T-helper 1 cell treated with Interleukin-12 subunit alpha and Interleukin-12 subunit beta and Interleukin-4 antibody, amounts not matched to agents 30 μg/mL and 1 μg/mL, for 36 hours (primary cell): Measurements from ENCODE around the gene EXOSC2.
A peak's percentile ranks its signal among the peaks of the same experiment; 100 is the strongest.
"Not testable (repeated sequence)": the region's sequence is repeated elsewhere in the genome, so short reads cannot be mapped to it uniquely, and the experiment has no call there.

ENCODE experiments used
- H3K27ac Mint-ChIP-seq: one replicate; pipeline ENCODE4 v1.8.0; 2021; ENCODE audit warnings: mild to moderate bottlenecking, mixed read lengths
- H3K27me3 Mint-ChIP-seq: one replicate; pipeline ENCODE4 v1.8.0; 2021; ENCODE audit warnings: low read depth, mixed read lengths
- H3K36me3 Mint-ChIP-seq: one replicate; pipeline ENCODE4 v1.8.0; 2021; ENCODE audit warnings: low read depth, mixed read lengths
- H3K4me1 Mint-ChIP-seq: one replicate; pipeline ENCODE4 v1.8.0; 2021; ENCODE audit warnings: low read depth, mixed read lengths
- H3K4me3 Mint-ChIP-seq: one replicate; pipeline ENCODE4 v1.8.0; 2021; ENCODE audit warnings: mild to moderate bottlenecking, moderate library complexity, mixed read lengths
- H3K9me3 Mint-ChIP-seq: one replicate; pipeline ENCODE4 v1.8.0; 2021; ENCODE audit warnings: mixed read lengths

Gene EXOSC2

GRCh38 chr9:130680836-130681768 lies 12.5 kb upstream of the EXOSC2 start:
- Mint-ChIP-seq H3K27ac (no peak overlapping the region), H3K36me3 (peaks cover 2% of the 10 kb centered on the region), H3K27me3 (peaks cover 34% of the 10 kb centered on the region), H3K4me1 (peaks cover 4% of the 10 kb centered on the region), H3K9me3 (peaks cover 4% of the 10 kb centered on the region), H3K4me3 (peak overlapping the region; percentile 31)

- peaks cover 4% of the 10 kb centered on the region for H3K4me1 Mint-ChIP-seq
- H3K9me3 Mint-ChIP-seq = peaks cover 4% of the 10 kb centered on the region
- H3K27me3 Mint-ChIP-seq = peaks cover 34% of the 10 kb centered on the region
- peak overlapping the region; percentile 26 for H3K27ac Mint-ChIP-seq
- H3K36me3 Mint-ChIP-seq = peaks cover 2% of the 10 kb centered on the region
- H3K4me3 Mint-ChIP-seq = peak overlapping the region; percentile 92
Observed at GRCh38 chr9:130681769-130682420, 11.7 kb upstream of the EXOSC2 start.

GRCh38 chr9:130682421-130683121 lies 11.0 kb upstream of the EXOSC2 start:
- peaks cover 2% of the 10 kb centered on the region for H3K36me3 Mint-ChIP-seq
- peak overlapping the region; percentile 26 for H3K27ac Mint-ChIP-seq
- peaks cover 34% of the 10 kb centered on the region for H3K27me3 Mint-ChIP-seq
- peaks cover 6% of the 10 kb centered on the region for H3K4me1 Mint-ChIP-seq
- peak overlapping the region; percentile 92 for H3K4me3 Mint-ChIP-seq
- peaks cover 4% of the 10 kb centered on the region for H3K9me3 Mint-ChIP-seq

- H3K4me3 Mint-ChIP-seq = no peak overlapping the region
- no peak overlapping the region for H3K27ac Mint-ChIP-seq
- peaks cover 16% of the 10 kb centered on the region for H3K4me1 Mint-ChIP-seq
- H3K27me3 Mint-ChIP-seq = peaks cover 20% of the 10 kb centered on the region
- H3K9me3 Mint-ChIP-seq = peaks cover 4% of the 10 kb centered on the region
- H3K36me3 Mint-ChIP-seq = peaks cover 2% of the 10 kb centered on the region
Observed at GRCh38 chr9:130685104-130685503, 8.5 kb upstream of the EXOSC2 start.

DNA sequence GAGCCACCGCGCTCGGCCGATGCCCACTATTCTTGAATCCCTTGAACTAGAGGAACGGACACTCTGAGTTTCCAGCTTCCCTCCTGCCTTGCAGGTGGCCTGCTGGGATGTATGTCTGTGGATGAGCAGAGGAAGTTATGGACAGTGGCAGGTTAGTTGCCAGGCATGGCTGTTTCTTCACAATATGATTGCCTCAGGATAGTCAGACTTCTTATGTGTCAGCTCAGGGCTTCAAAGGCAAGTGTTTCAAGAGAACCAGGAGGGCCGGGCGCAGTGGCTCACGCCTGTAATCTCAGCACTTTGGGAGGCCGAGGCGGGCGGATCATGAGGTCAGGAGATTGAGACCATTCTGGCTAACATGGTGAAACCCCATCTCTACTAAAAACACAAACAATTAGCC lies 7.6 kb upstream of the EXOSC2 start:
- not testable (repeated sequence) for H3K27ac Mint-ChIP-seq, H3K9me3 Mint-ChIP-seq, H3K4me3 Mint-ChIP-seq, H3K36me3 Mint-ChIP-seq
- Mint-ChIP-seq H3K4me1 (peaks cover 22% of the 10 kb centered on the region), H3K27me3 (peaks cover 12% of the 10 kb centered on the region)

GRCh38 chr9:130687615-130688014 lies 6.0 kb upstream of the EXOSC2 start:
- H3K4me3 Mint-ChIP-seq = no peak overlapping the region
- peaks cover 4% of the 10 kb centered on the region for H3K9me3 Mint-ChIP-seq
- peaks cover 19% of the 10 kb centered on the region for H3K4me1 Mint-ChIP-seq
- no peak overlapping the region for H3K27ac Mint-ChIP-seq
- peaks cover 8% of the 10 kb centered on the region for H3K27me3 Mint-ChIP-seq
- H3K36me3 Mint-ChIP-seq = no peaks in the 10 kb centered on the region

- no peaks in the 10 kb centered on the region for H3K36me3 Mint-ChIP-seq
- peaks cover 23% of the 10 kb centered on the region for H3K4me1 Mint-ChIP-seq
- H3K4me3 Mint-ChIP-seq = no peak overlapping the region
- peaks cover 8% of the 10 kb centered on the region for H3K27me3 Mint-ChIP-seq
- H3K27ac Mint-ChIP-seq = no peak overlapping the region
- H3K9me3 Mint-ChIP-seq = peaks cover 6% of the 10 kb centered on the region
Observed at GRCh38 chr9:130688072-130688471, 5.5 kb upstream of the EXOSC2 start.

DNA sequence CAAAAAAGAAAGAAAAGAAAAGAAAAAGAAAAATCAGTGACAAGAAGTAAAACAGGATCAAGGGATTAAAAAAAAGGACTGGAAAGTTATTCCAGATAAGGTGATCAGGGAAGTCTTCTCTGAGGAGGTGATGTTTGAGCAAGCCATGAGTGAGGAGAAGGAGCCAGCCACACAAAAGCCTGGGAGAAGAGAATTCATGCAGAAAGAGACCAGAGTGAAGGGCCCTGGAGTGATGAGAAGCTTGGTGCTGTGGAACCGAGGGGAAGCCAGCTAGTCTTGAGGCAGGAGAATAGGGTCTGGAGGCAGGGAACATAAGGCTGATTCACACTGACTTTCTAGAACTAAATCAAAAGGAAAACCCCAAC lies 4.0 kb upstream of the EXOSC2 start:
- peak overlapping the region; percentile 2 for H3K4me3 Mint-ChIP-seq
- H3K27me3 Mint-ChIP-seq = peaks cover 8% of the 10 kb centered on the region
- peaks cover 10% of the 10 kb centered on the region for H3K9me3 Mint-ChIP-seq
- H3K36me3 Mint-ChIP-seq = peaks cover 3% of the 10 kb centered on the region
- H3K4me1 Mint-ChIP-seq = peaks cover 34% of the 10 kb centered on the region
- H3K27ac Mint-ChIP-seq = no peak overlapping the region

- Mint-ChIP-seq H3K27me3 (peaks cover 8% of the 10 kb centered on the region), H3K4me1 (peaks cover 37% of the 10 kb centered on the region), H3K9me3 (peaks cover 10% of the 10 kb centered on the region), H3K36me3 (peaks cover 6% of the 10 kb centered on the region), H3K4me3 (no peak overlapping the region), H3K27ac (peak overlapping the region; percentile 21)
Observed at GRCh38 chr9:130689937-130690700, 3.5 kb upstream of the EXOSC2 start.

DNA sequence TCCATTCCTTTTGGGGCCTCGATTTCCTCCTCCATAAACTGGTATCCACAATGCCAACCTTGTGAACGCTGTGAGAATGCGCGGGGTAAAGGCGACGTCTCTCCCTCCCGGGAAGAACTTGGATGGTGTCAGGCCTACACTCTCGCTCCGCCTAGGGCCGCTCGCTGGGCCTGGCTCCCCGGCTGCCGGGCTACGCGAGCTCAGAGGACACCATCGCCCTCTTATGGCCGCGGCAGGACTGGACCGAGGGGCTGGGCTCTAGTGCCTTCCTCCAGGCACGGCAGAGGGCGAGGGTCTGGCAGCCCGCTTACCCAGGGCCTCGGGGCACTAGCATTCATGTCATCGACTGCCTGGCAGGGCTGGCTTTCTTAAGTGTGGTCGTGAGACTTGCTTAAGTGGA lies 1.3 kb upstream of the EXOSC2 start:
- Mint-ChIP-seq H3K4me3 (peak overlapping the region; percentile 97), H3K27ac (no peak overlapping the region), H3K27me3 (peaks cover 4% of the 10 kb centered on the region), H3K9me3 (peaks cover 6% of the 10 kb centered on the region), H3K4me1 (peaks cover 52% of the 10 kb centered on the region), H3K36me3 (peaks cover 23% of the 10 kb centered on the region)

DNA sequence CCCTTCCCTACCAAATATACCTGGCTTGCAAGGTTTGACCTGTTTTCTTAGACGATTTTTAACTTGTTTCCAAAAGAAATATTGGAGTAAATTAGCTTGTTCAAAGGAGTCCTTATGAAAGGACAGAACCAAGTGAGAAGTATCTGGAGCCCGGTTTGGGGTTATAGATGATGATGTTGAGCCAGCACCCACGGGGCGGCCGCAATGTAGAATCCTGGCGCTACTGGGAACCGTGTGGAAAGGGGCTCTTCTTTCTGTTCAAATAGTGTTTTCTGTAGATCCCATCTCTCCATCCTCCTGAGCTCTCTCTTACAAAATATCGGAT lies 517 bp upstream of the EXOSC2 start:
- peaks cover 4% of the 10 kb centered on the region for H3K27me3 Mint-ChIP-seq
- H3K36me3 Mint-ChIP-seq = peaks cover 26% of the 10 kb centered on the region
- H3K27ac Mint-ChIP-seq = peak overlapping the region; percentile 91
- H3K4me1 Mint-ChIP-seq = peaks cover 48% of the 10 kb centered on the region
- H3K9me3 Mint-ChIP-seq = peaks cover 6% of the 10 kb centered on the region
- H3K4me3 Mint-ChIP-seq = peak overlapping the region; percentile 97

GRCh38 chr9:130694205-130694604 lies 625 bp downstream of the EXOSC2 start:
- H3K4me1 Mint-ChIP-seq = peaks cover 50% of the 10 kb centered on the region
- H3K9me3 Mint-ChIP-seq = peaks cover 6% of the 10 kb centered on the region
- H3K36me3 Mint-ChIP-seq = peaks cover 32% of the 10 kb centered on the region
- peaks cover 4% of the 10 kb centered on the region for H3K27me3 Mint-ChIP-seq
- H3K27ac Mint-ChIP-seq = peak overlapping the region; percentile 91
- H3K4me3 Mint-ChIP-seq = peak overlapping the region; percentile 97

- Mint-ChIP-seq H3K36me3 (peaks cover 36% of the 10 kb centered on the region), H3K4me1 (peaks cover 41% of the 10 kb centered on the region), H3K27ac (no peak overlapping the region), H3K4me3 (no peak overlapping the region), H3K27me3 (no peaks in the 10 kb centered on the region), H3K9me3 (peaks cover 6% of the 10 kb centered on the region)
Observed at GRCh38 chr9:130696139-130696650, 2.6 kb downstream of the EXOSC2 start.

DNA sequence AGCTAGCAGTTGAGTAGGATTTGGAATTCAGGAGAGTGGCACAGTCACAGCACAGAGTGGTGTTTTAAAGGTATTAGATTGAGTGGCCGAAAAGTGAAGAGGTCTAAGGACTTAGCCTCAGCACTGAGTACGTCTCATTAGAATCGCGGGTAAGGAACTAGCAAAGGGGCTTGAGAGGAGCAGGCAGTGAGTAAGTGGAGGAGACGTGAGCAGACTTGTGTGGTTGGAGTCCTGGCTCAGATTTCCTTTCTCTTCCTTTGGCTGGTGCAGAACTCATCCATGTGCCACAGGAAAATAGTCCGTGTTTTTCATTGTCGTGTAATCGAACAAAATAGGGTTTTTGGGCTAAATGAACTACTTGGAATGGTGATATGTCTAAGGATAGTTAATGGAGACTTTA lies 3.4 kb downstream of the EXOSC2 start:
- H3K9me3 Mint-ChIP-seq = peaks cover 6% of the 10 kb centered on the region
- no peak overlapping the region for H3K27ac Mint-ChIP-seq
- H3K4me3 Mint-ChIP-seq = no peak overlapping the region

More for the DNA sequence above, 3.4 kb downstream of the EXOSC2 start:
- peaks cover 38% of the 10 kb centered on the region for H3K36me3 Mint-ChIP-seq
- H3K4me1 Mint-ChIP-seq = peaks cover 41% of the 10 kb centered on the region
- H3K27me3 Mint-ChIP-seq = no peaks in the 10 kb centered on the region
